K562 (cell line): ENCODE results near the gene TNPO2. TPM values are rescaled to one million over a fixed set of nuclear protein-coding genes. Genes with fewer than 3 reads are reported as not detected.

Experiments
- ATF7 ChIP-seq: fragments of 450-650 bp; IDR thresholded peaks from 2 replicates; pipeline ENCODE4 v1.7.1; 2014; ENCODE audit warnings: mild to moderate bottlenecking, moderate library complexity
- BCL6 ChIP-seq: fragments of 250-450 bp; sonication (Bioruptor Pico); IDR thresholded peaks from 2 replicates; pipeline ENCODE4 v1.4.0; 2020
- CHD2 ChIP-seq: IDR thresholded peaks from 2 replicates; pipeline ENCODE4 v1.6.1; 2011; ENCODE audit warnings: low read depth, low read length
- FOS ChIP-seq: IDR thresholded peaks from 3 replicates; pipeline ENCODE4 v1.6.1; 2011; ENCODE audit not compliant: insufficient read length; ENCODE audit errors: extremely low read depth
- FOSL1 ChIP-seq: fragments of 200-800 bp; sonication (Bioruptor generic); conservative IDR thresholded peaks from 2 replicates; pipeline ENCODE4 v1.6.1; 2016; ENCODE audit warnings: missing genetic modification characterization, missing compliant biosample characterization
- HDAC3 ChIP-seq: fragments of 450-650 bp; IDR thresholded peaks from 2 replicates; pipeline ENCODE4 v1.6.1; 2018; ENCODE audit warnings: borderline replicate concordance, mild to moderate bottlenecking, moderate library complexity; ENCODE audit not compliant: partially characterized antibody
- JUND ChIP-seq, 2 experiments: IDR thresholded peaks; 2 replicates in 1 of 2; 3 replicates in 1 of 2; pipeline ENCODE4 v1.6.1; 2011; ENCODE audit warnings: borderline replicate concordance in 2 of 2, low read depth in 2 of 2, low read length in 2 of 2, improper control_type of control experiment in 1 of 2, missing biosample characterization in 1 of 2, missing genetic modification characterization in 1 of 2, missing genetic modification reagents in 1 of 2
- KDM2B ChIP-seq: fragments of 250-450 bp; sonication (Bioruptor Pico); IDR thresholded peaks from 2 replicates; pipeline ENCODE4 v1.8.0; 2021; ENCODE audit warnings: mild to moderate bottlenecking, moderate library complexity
- LCOR ChIP-seq: sonication (generic); formaldehyde crosslinking; IDR thresholded peaks from 2 replicates; pipeline ENCODE4 v1.8.0; 2022; ENCODE audit warnings: mild to moderate bottlenecking, missing genetic modification reagents
- MCM7 ChIP-seq, 2 experiments: fragments of 450-650 bp; IDR thresholded peaks; 2 replicates each; pipeline ENCODE4 v1.6.1; 2016 to 2018
- PCBP2 ChIP-seq: fragments of 200-400 bp; formaldehyde crosslinking; IDR thresholded peaks from 2 replicates; pipeline ENCODE4 v1.6.1; 2018; ENCODE audit warnings: low read length, low read depth, mild to moderate bottlenecking, moderate library complexity; ENCODE audit not compliant: poor library complexity, severe bottlenecking
- PTBP1 ChIP-seq: fragments of 200-400 bp; formaldehyde crosslinking; IDR thresholded peaks from 2 replicates; pipeline ENCODE4 v1.6.1; 2017; ENCODE audit warnings: low read depth, low read length
- RBM14 ChIP-seq: fragments of 200-400 bp; formaldehyde crosslinking; IDR thresholded peaks from 2 replicates; pipeline ENCODE4 v1.6.1; 2018; ENCODE audit warnings: low read depth, mild to moderate bottlenecking, low read length, moderate library complexity, borderline replicate concordance; ENCODE audit not compliant: insufficient read depth
- RFX5 ChIP-seq: IDR thresholded peaks from 2 replicates; pipeline ENCODE4 v1.6.1; 2011; ENCODE audit warnings: low read depth, mild to moderate bottlenecking, improper control_type of control experiment, low read length
- STAG1 ChIP-seq: sonication (generic); formaldehyde crosslinking; IDR thresholded peaks from 2 replicates; pipeline ENCODE4 v1.5.0; 2020; ENCODE audit warnings: missing genetic modification reagents, borderline replicate concordance
- TBL1XR1 ChIP-seq, 2 experiments: IDR thresholded peaks; 2 replicates each; pipeline ENCODE4 v1.6.1; 2012; ENCODE audit warnings: improper control_type of control experiment in 2 of 2, low read length in 2 of 2, mild to moderate bottlenecking in 1 of 2
- TEAD2 ChIP-seq: fragments of 450-650 bp; IDR thresholded peaks from 2 replicates; pipeline ENCODE4 v1.6.1; 2016; ENCODE audit warnings: missing genetic modification characterization, control low read depth, missing compliant biosample characterization
- THRB ChIP-seq: fragments of 450-650 bp; formaldehyde crosslinking; conservative IDR thresholded peaks from 2 replicates; pipeline ENCODE4 v1.4.0; 2022; ENCODE audit warnings: mild to moderate bottlenecking, missing genetic modification characterization
- ZBTB5 ChIP-seq: fragments of 450-650 bp; IDR thresholded peaks from 2 replicates; pipeline ENCODE4 v1.6.1; 2017; ENCODE audit warnings: antibody characterized with exemption
- ZKSCAN1 ChIP-seq: fragments of 150-350 bp; IDR thresholded peaks from 2 replicates; pipeline ENCODE4 v1.6.1; 2016; ENCODE audit warnings: low read depth, low read length
- ZNF175 ChIP-seq: fragments of 200-800 bp; sonication (Bioruptor generic); IDR thresholded peaks from 2 replicates; pipeline ENCODE4 v1.6.1; 2016; ENCODE audit warnings: low read depth, mild to moderate bottlenecking, missing genetic modification characterization, missing compliant biosample characterization
- ZNF354B ChIP-seq: fragments of 250-450 bp; sonication (Bioruptor Pico); IDR thresholded peaks from 2 replicates; pipeline ENCODE4 v1.4.0; 2020
- ZNF76 ChIP-seq: fragments of 250-450 bp; sonication (Bioruptor Pico); IDR thresholded peaks from 2 replicates; pipeline ENCODE4 v1.4.0; 2020; ENCODE audit warnings: mild to moderate bottlenecking, moderate library complexity, borderline replicate concordance
- ZNF77 ChIP-seq: fragments of 250-450 bp; sonication (Bioruptor Pico); IDR thresholded peaks from 2 replicates; pipeline ENCODE4 v1.5.0; 2020
- ZNF79 ChIP-seq: fragments of 250-450 bp; sonication (Bioruptor Pico); IDR thresholded peaks from 2 replicates; pipeline ENCODE4 v1.4.0; 2020; ENCODE audit warnings: low read depth, mild to moderate bottlenecking, moderate library complexity
- ZZZ3 ChIP-seq: fragments of 450-650 bp; IDR thresholded peaks from 2 replicates; pipeline ENCODE4 v1.6.1; 2016; ENCODE audit warnings: antibody characterized with exemption, mild to moderate bottlenecking, moderate library complexity
- polyA plus RNA-seq, 8 experiments: library from polyadenylated mRNA; depleted of rRNA in 4 of 8; stranded (reverse) in 5 of 8; unstranded in 3 of 8; fragments of >200 nt; fragmentation: Nextera tagmentation in 2 of 8; fragmentation: Illumina TruSeq in 1 of 8; extraction: Ambion mirVana in 2 of 8; extraction: Trizol in 1 of 8; gene quantifications; 2 replicates each; pipeline versions ENCODE4 v1.2.1 to v1.2.3, GENCODE V29; 2011 to 2014; ENCODE audit warnings: inconsistent platforms in 1 of 8, missing spikeins in 1 of 8
- total RNA-seq, 7 experiments: library from RNA; depleted of rRNA in 6 of 7; stranded (reverse); fragments of >200 nt in 6 of 7; fragmentation: Illumina TruSeq in 2 of 7; extraction: Trizol in 2 of 7; gene quantifications; 2 replicates each; pipeline versions ENCODE4 v1.2.1 to v1.2.3, GENCODE V29; 2011 to 2021; ENCODE audit warnings: low replicate concordance in 1 of 7

TNPO2 gene
- total and polyA plus RNA-seq, 9 of the 15 experiments (the other 6 are each of a cell fraction or from before 2014, with no cell fraction given): 6.0 to 126 (median 53.8) TPM

- TF ChIP-seq PCBP2: no peak
- TF ChIP-seq ZNF79: no peak
- 0 out of 2 replicates have a peak, but pooled peaks have one; percentile 43 for TF ChIP-seq RBM14
- TF ChIP-seq HDAC3: no peak
- peak; percentile 34; the same call in 1 of the 2 replicates for TF ChIP-seq BCL6 (CRISPR knock-in tag)
- no peak for TF ChIP-seq ZBTB5
- TF ChIP-seq ATF7: peak; percentile 59
- TF ChIP-seq TBL1XR1 (IDR thresholded peaks at IDR 0.05; ENCODE audit: low read length in 2 of 2): peak in 1 of 2 experiments; percentile 83; a peak in 2 of 4 replicates
- TF ChIP-seq RFX5: no peak
- no peak; the same call in 1 of the 2 replicates for TF ChIP-seq ZKSCAN1
- TF ChIP-seq CHD2: peak; percentile 71
- TF ChIP-seq JUND (IDR thresholded peaks at IDR 0.05; ENCODE audit: borderline replicate concordance, low read depth, low read length): no peak
- no peak; the same call in 2 of the 3 replicates for TF ChIP-seq JUND (tag; IDR thresholded peaks at IDR 0.05; ENCODE audit: borderline replicate concordance, low read depth, low read length)
- TF ChIP-seq ZNF175 (CRISPR knock-in tag): no peak
- TF ChIP-seq THRB (CRISPR knock-in tag): no peak
- TF ChIP-seq FOS: no peak
- peak; percentile 67 for TF ChIP-seq LCOR
- peak; percentile 73; the same call in 1 of the 2 replicates for TF ChIP-seq ZNF76 (CRISPR knock-in tag)
- no peak for TF ChIP-seq ZNF354B (CRISPR knock-in tag)
- no peak for TF ChIP-seq PTBP1
- TF ChIP-seq KDM2B (CRISPR knock-in tag): 0 out of 2 replicates have a peak, but pooled peaks have one; percentile 28
- no peak for TF ChIP-seq TEAD2 (tag)
- no peak for TF ChIP-seq ZNF77
- TF ChIP-seq FOSL1 (tag): 0 out of 2 replicates have a peak, but pooled peaks have one; percentile 44
- TF ChIP-seq STAG1 (CRISPR knock-in tag): peak; percentile 28; the same call in 1 of the 2 replicates
- TF ChIP-seq ZZZ3: no peak
- TF ChIP-seq MCM7 (IDR thresholded peaks at IDR 0.05): no peak; a peak in 1 of 4 replicates
These were observed 42.4 kb downstream of the TNPO2 start, which contains the start of gene DHPS (continued) for GRCh38 chr19:12681074-12681987.
